ENCODE data around the gene HBP1. TPM values are rescaled to one million over a fixed set of nuclear protein-coding genes. Genes with fewer than 3 reads are reported as not detected.

The HBP1 gene, protein sequence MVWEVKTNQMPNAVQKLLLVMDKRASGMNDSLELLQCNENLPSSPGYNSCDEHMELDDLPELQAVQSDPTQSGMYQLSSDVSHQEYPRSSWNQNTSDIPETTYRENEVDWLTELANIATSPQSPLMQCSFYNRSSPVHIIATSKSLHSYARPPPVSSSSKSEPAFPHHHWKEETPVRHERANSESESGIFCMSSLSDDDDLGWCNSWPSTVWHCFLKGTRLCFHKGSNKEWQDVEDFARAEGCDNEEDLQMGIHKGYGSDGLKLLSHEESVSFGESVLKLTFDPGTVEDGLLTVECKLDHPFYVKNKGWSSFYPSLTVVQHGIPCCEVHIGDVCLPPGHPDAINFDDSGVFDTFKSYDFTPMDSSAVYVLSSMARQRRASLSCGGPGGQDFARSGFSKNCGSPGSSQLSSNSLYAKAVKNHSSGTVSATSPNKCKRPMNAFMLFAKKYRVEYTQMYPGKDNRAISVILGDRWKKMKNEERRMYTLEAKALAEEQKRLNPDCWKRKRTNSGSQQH
- 63.5 TPM for polyA plus RNA-seq (2013, experiment 1 of 2)
- 65.3 TPM for polyA plus RNA-seq (2013, experiment 2 of 2)

DNA sequence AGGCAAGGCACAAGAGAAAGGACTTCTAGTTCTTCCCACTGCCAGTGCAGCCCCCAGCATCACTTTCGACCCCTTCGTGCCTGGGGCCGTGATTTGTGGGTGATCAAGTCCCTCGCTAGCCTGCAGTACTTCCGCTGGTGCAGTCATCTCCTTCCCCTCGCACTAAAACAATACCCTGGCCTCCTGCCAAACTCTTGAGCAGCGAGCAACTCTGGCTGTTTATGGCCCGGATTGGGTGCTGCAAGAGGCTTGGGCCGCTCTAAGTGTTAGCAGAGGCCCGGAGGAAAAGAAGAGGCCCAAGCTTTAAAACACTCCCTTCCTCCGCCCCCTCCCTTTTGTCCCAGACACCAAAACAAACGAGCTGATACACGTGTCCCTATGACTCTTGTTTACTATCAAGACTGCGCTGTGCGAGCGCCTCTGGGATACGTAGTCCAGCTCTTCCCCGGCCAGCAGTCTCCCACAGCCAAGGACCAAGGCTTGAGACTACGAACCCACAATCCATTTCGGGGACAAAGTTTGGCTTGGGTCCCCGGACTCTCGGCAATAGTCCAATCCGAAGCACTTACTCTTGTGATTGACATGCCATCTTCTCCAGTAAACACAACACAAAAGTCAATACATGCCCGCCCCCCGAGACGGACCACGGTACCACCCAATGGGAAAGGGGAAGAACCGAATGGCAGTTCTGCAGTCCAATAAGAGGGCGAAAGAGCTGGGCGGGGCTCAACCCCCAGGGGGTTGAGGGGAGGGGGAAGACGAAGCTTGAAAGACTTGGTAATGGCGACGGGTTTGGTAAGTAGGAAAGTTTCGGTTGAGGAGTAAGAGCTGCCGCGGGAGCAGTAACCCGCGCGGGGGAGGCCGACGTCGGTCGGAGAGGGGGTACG is at the start of gene HBP1:
HBP1 (plus strand) TSS at position 771 of the 887 bp plus-strand sequence. CDS start 10,891 bp downstream, outside the sequence.
- Histone ChIP-seq H3K36me3 (ENCODE audit: control insufficient read depth, insufficient read depth, low read length) (peaks cover 7% of the 10 kb centered on the region), H3K27ac (ENCODE audit: low read depth, low read length, severe bottlenecking) (peak within 1 kb of the TSS; percentile 99), H3K9me3 (ENCODE audit: control insufficient read depth, low read length) (no peaks in the 10 kb centered on the region), H3K4me1 (ENCODE audit: control insufficient read depth, insufficient read depth, low read length, poor library complexity, severe bottlenecking) (peaks cover 5% of the 10 kb centered on the region), H3K4me3 (ENCODE audit: extremely low read depth, insufficient read depth, low read length, poor library complexity, severe bottlenecking) (peak within 1 kb of the TSS; percentile 79)
- WGBS, 2 experiments (ENCODE audit: insufficient coverage in 2 of 2): 0% methylated on average over 36 to 40 of the region's 44 CpGs

DNA sequence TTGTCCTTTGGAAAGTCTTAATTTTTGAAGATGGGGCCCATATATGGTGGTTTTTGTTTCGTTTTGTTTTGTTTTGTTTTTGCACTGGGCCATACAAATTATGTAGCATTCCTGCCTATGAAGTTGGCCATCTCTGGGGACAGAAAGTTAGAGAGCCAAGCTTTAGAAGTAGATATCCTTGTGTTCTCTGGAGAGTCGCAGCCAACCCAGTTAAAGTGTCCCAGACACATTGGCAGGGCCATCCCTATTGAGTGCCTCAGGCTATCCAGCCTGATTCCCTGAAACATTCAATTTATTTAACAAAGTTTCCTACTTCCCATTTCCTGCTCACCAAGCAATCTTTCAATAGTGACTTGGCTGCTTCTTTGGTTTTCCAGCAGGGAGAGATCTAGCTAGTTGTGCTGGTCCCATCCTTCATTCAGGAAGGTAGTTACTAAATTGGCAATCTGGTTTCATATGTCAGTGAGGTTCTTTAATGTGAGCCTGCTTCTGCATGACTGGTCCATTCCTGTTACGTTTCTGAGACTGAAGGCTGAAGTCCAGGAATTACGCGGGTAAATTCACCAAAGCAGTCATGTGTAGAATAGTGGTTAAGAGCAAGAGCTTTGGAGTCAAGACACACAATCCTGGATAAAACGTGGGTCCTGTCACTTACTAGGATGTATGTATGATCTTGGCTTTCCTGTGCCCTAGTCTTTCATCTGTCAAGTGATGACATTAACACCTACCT is 49.3 kb upstream of the HBP1 start:
- Histone ChIP-seq H3K4me1 (ENCODE audit: control insufficient read depth, insufficient read depth, low read length, poor library complexity, severe bottlenecking) (peaks cover 9% of the 10 kb centered on the region), H3K27ac (ENCODE audit: low read depth, low read length, severe bottlenecking) (no peak overlapping the region), H3K4me3 (ENCODE audit: extremely low read depth, insufficient read depth, low read length, poor library complexity, severe bottlenecking) (no peak overlapping the region), H3K36me3 (ENCODE audit: control insufficient read depth, insufficient read depth, low read length) (no peaks in the 10 kb centered on the region), H3K9me3 (ENCODE audit: control insufficient read depth, low read length) (no peaks in the 10 kb centered on the region)
- 96 to 98% methylated on average over 4 to 5 of the region's 6 CpGs for WGBS, 2 experiments (ENCODE audit: insufficient coverage in 2 of 2)

DNA sequence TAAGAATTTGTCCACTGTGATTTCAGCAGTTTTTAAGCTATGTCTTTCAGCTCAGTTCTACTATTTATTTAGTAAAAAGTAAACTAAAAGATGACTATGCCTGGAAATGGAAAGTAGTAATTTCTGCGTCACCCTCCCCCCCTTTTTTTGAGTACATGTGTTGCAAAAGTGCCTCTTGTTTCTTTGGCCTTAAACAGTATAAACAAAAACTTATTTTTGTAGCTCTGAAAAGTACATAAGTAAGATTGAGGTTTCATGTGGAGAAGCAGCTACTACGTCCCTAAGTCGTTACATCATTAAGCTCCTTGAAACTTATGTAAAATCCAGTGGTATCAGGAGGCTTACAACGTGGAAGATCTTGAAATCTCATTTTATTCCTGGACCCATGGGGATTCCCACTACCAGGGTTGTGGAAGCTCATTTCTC is 46.3 kb upstream of the HBP1 start:
- Histone ChIP-seq H3K4me1 (ENCODE audit: control insufficient read depth, insufficient read depth, low read length, poor library complexity, severe bottlenecking) (peaks cover 6% of the 10 kb centered on the region), H3K9me3 (ENCODE audit: control insufficient read depth, low read length) (no peaks in the 10 kb centered on the region), H3K36me3 (ENCODE audit: control insufficient read depth, insufficient read depth, low read length) (no peaks in the 10 kb centered on the region), H3K4me3 (ENCODE audit: extremely low read depth, insufficient read depth, low read length, poor library complexity, severe bottlenecking) (no peak overlapping the region), H3K27ac (ENCODE audit: low read depth, low read length, severe bottlenecking) (no peak overlapping the region)
- WGBS, 2 experiments (ENCODE audit: insufficient coverage in 2 of 2): 60 to 83% methylated on average over 1 of the region's 4 CpGs

DNA sequence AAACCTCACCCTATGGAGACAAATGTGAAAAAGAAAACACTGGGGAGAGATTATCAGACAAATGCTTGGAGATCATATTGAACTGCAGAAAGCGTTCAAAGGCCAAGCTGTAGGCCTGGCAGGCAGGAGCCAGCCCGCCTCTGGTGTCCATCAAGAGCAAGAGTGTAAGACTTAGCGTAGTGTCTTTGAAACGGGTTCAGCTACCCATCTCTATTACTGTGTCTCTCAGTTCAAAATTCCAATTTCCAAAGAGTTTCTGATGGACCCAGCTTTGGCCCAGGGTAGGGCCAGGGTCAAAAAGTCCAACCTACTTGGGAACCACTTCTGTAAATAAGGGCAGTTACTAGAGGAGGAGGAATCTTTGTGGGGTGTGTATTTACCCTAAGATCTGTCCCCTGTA is 45.4 kb upstream of the HBP1 start:
- no peak overlapping the region for H3K27ac ChIP-seq (ENCODE audit: low read depth, low read length, severe bottlenecking)
- no peak overlapping the region for H3K4me3 ChIP-seq (ENCODE audit: extremely low read depth, insufficient read depth, low read length, poor library complexity, severe bottlenecking)
- H3K9me3 ChIP-seq (ENCODE audit: control insufficient read depth, low read length): no peaks in the 10 kb centered on the region
- WGBS, 2 experiments (ENCODE audit: insufficient coverage in 2 of 2): 89 to 95% methylated on average over 3 to 4 of the region's 4 CpGs
- no peaks in the 10 kb centered on the region for H3K36me3 ChIP-seq (ENCODE audit: control insufficient read depth, insufficient read depth, low read length)
- H3K4me1 ChIP-seq (ENCODE audit: control insufficient read depth, insufficient read depth, low read length, poor library complexity, severe bottlenecking): no peaks in the 10 kb centered on the region

DNA sequence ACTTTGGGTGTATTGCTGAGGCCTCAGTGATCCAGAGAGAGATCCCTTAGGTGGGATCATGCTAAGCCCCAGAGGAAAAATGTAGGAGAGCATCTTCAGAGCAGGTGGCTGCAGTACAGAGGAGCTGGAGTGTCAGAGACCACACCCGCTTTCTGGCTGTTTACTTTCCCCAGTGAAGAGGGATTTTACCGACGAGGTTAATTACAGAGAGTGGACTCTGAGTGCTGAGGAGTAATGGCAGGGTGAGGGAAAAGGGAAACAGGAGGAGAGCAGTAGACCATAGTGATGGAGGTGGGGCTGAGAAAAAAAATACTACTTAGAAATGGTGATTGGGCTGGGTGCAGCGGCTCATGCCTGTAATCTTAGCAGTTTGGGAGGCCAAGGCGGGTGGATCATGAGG is 43.3 kb upstream of the HBP1 start:
- WGBS, 2 experiments (ENCODE audit: insufficient coverage in 2 of 2): 82 to 90% methylated on average over 3 to 4 of the region's 5 CpGs
- H3K4me3 ChIP-seq (ENCODE audit: extremely low read depth, insufficient read depth, low read length, poor library complexity, severe bottlenecking): no peak overlapping the region

DNA sequence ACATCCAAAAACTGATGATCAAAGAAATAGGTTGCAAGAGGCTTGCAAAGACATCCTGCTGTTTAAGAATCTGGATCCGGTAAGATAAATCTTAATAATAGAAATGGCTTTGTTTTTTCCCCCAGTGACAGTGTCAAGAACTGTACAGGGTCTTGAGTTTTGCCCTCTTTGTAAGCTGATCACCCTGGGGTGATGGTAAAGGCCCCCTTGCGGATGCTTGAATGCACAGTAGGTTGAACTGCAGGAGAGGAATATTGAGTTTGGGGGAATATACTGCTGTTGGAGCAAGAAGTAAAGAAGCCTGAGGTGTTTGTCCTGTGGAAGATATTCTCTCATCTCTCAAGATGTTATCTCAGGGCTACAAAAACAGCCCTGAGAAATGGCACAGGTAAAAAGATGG is 40.6 kb upstream of the HBP1 start:
- H3K9me3 ChIP-seq (ENCODE audit: control insufficient read depth, low read length): no peaks in the 10 kb centered on the region
- no peak overlapping the region for H3K27ac ChIP-seq (ENCODE audit: low read depth, low read length, severe bottlenecking)
- no peaks in the 10 kb centered on the region for H3K4me1 ChIP-seq (ENCODE audit: control insufficient read depth, insufficient read depth, low read length, poor library complexity, severe bottlenecking)
- 50 to 80% methylated on average over 1 of the region's 2 CpGs for WGBS, 2 experiments (ENCODE audit: insufficient coverage in 2 of 2)
- H3K36me3 ChIP-seq (ENCODE audit: control insufficient read depth, insufficient read depth, low read length): peaks cover 4% of the 10 kb centered on the region
- no peak overlapping the region for H3K4me3 ChIP-seq (ENCODE audit: extremely low read depth, insufficient read depth, low read length, poor library complexity, severe bottlenecking)

More for the DNA sequence above, 43.3 kb upstream of the HBP1 start:
- Histone ChIP-seq H3K27ac (ENCODE audit: low read depth, low read length, severe bottlenecking) (no peak overlapping the region), H3K4me1 (ENCODE audit: control insufficient read depth, insufficient read depth, low read length, poor library complexity, severe bottlenecking) (no peaks in the 10 kb centered on the region), H3K36me3 (ENCODE audit: control insufficient read depth, insufficient read depth, low read length) (peaks cover 4% of the 10 kb centered on the region), H3K9me3 (ENCODE audit: control insufficient read depth, low read length) (no peaks in the 10 kb centered on the region)

DNA sequence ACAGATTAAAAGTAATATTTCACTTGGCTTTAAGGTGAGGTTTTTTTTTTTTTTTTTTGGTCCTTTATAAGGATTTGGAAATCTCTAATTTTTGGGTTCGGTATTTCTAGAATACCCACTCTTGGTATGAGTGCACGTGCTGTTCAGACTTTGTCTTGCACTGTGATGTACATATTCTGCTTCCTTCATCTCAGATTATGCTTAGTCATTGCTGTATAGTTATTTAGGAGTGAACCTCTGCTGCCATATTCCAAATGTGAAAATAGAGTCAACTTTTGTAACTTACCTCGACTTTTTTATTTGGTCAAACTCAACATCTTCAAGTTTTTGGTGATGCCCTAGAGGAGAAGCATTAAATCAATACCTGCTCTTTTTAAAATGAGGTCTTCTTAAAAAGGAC is 40.1 kb upstream of the HBP1 start:
- Histone ChIP-seq H3K9me3 (ENCODE audit: control insufficient read depth, low read length) (no peaks in the 10 kb centered on the region), H3K4me1 (ENCODE audit: control insufficient read depth, insufficient read depth, low read length, poor library complexity, severe bottlenecking) (no peaks in the 10 kb centered on the region), H3K36me3 (ENCODE audit: control insufficient read depth, insufficient read depth, low read length) (peaks cover 4% of the 10 kb centered on the region), H3K27ac (ENCODE audit: low read depth, low read length, severe bottlenecking) (no peak overlapping the region), H3K4me3 (ENCODE audit: extremely low read depth, insufficient read depth, low read length, poor library complexity, severe bottlenecking) (no peak overlapping the region)
- 94 to 100% methylated on average over 1 to 3 of the region's 3 CpGs for WGBS, 2 experiments (ENCODE audit: insufficient coverage in 2 of 2)

DNA sequence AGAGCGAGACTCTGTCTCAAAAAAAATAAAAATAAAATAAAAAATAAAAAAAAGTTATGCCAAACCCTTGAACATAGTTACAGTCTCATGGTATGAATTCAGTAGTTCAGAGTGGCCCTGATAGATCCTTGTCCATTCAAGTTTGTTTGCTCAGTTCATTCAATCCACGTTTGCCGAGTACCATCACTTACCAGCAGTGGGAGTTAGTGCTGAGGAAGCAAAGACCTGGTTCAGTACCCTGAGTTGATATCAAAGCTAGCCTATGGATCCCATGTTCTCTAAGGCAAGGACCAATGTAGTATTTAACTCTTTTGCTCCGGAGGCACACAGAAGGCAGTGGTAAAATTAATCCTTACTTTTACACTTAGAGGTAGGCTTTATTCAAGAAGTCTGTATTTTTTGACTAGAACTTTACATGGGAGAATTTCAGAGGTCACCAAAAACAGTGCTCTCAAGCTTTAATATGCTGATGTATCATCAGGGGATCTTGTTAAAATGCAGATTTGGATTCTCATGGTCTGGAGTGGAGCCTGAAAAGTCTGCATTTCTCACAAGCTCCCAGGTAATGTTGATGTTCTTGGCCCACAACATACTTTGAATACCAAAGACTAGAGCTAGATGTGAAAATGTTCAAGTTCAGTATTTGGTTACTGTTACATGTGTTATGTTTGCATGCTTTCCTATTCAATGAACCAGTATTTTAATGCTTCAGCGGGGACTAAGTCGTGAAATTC is 38.1 kb upstream of the HBP1 start:
- WGBS, 2 experiments (ENCODE audit: insufficient coverage in 2 of 2): 20 to 57% methylated on average over 1 to 2 of the region's 6 CpGs

DNA sequence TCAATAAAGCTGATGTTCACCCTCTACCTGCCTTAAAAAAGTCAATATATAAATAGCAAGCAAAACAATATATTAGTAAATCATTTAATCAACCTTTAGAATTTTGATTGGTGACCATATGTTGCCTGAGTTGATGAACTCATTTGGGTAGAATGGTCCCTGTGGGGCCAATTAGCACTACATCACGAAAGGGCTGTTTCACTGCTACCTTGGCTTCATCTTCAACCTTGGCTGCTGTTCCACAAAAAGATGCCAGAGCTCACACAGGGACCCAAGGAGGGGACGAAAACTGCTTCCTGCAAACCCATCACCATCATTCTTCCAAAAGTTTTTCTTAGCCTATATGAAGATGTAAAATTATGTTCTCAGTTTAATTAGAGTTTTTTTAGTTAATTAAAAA is 35.4 kb upstream of the HBP1 start:
- H3K9me3 ChIP-seq (ENCODE audit: control insufficient read depth, low read length): no peaks in the 10 kb centered on the region
- no peak overlapping the region for H3K27ac ChIP-seq (ENCODE audit: low read depth, low read length, severe bottlenecking)
- WGBS, 2 experiments (ENCODE audit: insufficient coverage in 2 of 2): 57 to 100% methylated on average over 1 of the region's 2 CpGs
- H3K4me3 ChIP-seq (ENCODE audit: extremely low read depth, insufficient read depth, low read length, poor library complexity, severe bottlenecking): no peak overlapping the region
- no peaks in the 10 kb centered on the region for H3K4me1 ChIP-seq (ENCODE audit: control insufficient read depth, insufficient read depth, low read length, poor library complexity, severe bottlenecking)
- H3K36me3 ChIP-seq (ENCODE audit: control insufficient read depth, insufficient read depth, low read length): peaks cover 4% of the 10 kb centered on the region

More for the DNA sequence above, 38.1 kb upstream of the HBP1 start:
- Histone ChIP-seq H3K4me1 (ENCODE audit: control insufficient read depth, insufficient read depth, low read length, poor library complexity, severe bottlenecking) (no peaks in the 10 kb centered on the region), H3K9me3 (ENCODE audit: control insufficient read depth, low read length) (no peaks in the 10 kb centered on the region), H3K27ac (ENCODE audit: low read depth, low read length, severe bottlenecking) (no peak overlapping the region), H3K4me3 (ENCODE audit: extremely low read depth, insufficient read depth, low read length, poor library complexity, severe bottlenecking) (no peak overlapping the region), H3K36me3 (ENCODE audit: control insufficient read depth, insufficient read depth, low read length) (peaks cover 4% of the 10 kb centered on the region)

Measured in mesodermal cell (in vitro differentiated cells).